ENCODE measurements around the gene NCLN.
A peak's percentile ranks its signal among the peaks of the same experiment; 100 is the strongest.
"Not testable (repeated sequence)": the region's sequence is repeated elsewhere in the genome, so short reads cannot be mapped to it uniquely, and the experiment has no call there.

Gene NCLN

GRCh38 chr19:3231288-3231687, 45.6 kb downstream of the NCLN start:
- H3K4me1 Mint-ChIP-seq, result peaks cover 1% of the 10 kb centered on the region

DNA sequence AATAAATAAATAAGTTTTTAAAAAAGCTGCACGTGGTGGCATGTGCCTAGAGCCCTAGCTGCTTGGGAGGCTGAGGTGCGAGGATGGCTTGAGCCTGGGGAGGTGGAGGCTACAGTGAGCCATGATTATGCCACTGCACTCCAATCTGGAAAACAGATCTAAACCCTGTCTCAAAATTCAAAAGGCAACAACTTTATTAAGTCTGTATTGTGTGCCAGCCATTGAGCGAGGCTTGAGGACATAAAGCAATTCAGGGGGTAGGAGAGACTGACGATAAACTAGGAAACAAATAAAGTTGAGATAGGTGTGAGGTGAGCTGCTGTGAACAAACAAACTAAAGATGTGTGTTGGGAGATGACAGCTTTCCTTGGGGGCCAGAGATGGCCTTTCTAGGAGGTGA, 47.4 kb downstream of the NCLN start:
- DNase-seq (no peak), ATAC-seq (no peak)
- peaks cover 19% of the 10 kb centered on the region for H3K27me3 Mint-ChIP-seq
- no peaks in the 10 kb centered on the region for H3K4me1 Mint-ChIP-seq
- H3K27ac Mint-ChIP-seq, result no peak overlapping the region
- no peaks in the 10 kb centered on the region for H3K36me3 Mint-ChIP-seq (ENCODE audit: low read depth)
- no peak overlapping the region for H3K4me3 Mint-ChIP-seq
- no peaks in the 10 kb centered on the region for H3K9me3 Mint-ChIP-seq

More at GRCh38 chr19:3231288-3231687, 45.6 kb downstream of the NCLN start:
- H3K36me3 Mint-ChIP-seq (ENCODE audit: low read depth), result no peaks in the 10 kb centered on the region
- DNase-seq (no peak), ATAC-seq (no peak)
- no peaks in the 10 kb centered on the region for H3K9me3 Mint-ChIP-seq
- H3K27me3 Mint-ChIP-seq, result peaks cover 33% of the 10 kb centered on the region
- H3K4me3 Mint-ChIP-seq, result no peak overlapping the region
- H3K27ac Mint-ChIP-seq, result no peak overlapping the region

- no peak overlapping the region for H3K27ac Mint-ChIP-seq
- H3K27me3 Mint-ChIP-seq, result peaks cover 18% of the 10 kb centered on the region
- no peaks in the 10 kb centered on the region for H3K9me3 Mint-ChIP-seq
- H3K36me3 Mint-ChIP-seq (ENCODE audit: low read depth), result no peaks in the 10 kb centered on the region
- H3K4me1 Mint-ChIP-seq, result no peaks in the 10 kb centered on the region
- no peak overlapping the region for H3K4me3 Mint-ChIP-seq
- DNase-seq, result no peak
- ATAC-seq, result no peak
These were observed 48.1 kb downstream of the NCLN start for GRCh38 chr19:3233831-3234230.

DNA sequence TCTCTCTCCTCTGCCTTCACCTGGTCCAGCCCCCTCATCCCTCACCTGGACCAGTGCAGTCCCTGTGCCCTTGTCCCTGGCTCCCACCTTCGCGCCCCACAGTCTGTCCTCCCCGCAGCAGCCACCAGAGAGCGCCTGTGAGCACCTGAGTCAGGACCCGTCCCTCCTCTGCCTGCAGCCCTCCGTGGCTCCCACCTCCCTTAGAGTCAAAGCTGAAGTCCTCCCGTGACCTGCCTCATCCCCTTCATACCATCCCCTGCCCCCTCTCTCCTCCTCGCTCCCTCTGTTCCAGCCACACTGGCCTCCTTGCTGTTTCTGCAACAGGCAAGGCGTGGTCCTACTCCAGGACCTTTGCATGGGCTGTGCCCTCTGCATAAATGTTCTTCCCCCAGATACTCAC, 49.1 kb downstream of the NCLN start:
- ATAC-seq, result no peak
- Mint-ChIP-seq H3K4me1 (no peaks in the 10 kb centered on the region), H3K36me3 (ENCODE audit: low read depth) (no peaks in the 10 kb centered on the region), H3K27ac (peak overlapping the region; percentile 44), H3K9me3 (no peaks in the 10 kb centered on the region), H3K27me3 (peaks cover 16% of the 10 kb centered on the region), H3K4me3 (no peak overlapping the region)
- peak; percentile 50 for DNase-seq

GRCh38 chr19:3235604-3236003, 49.9 kb downstream of the NCLN start:
- not testable (repeated sequence) for H3K9me3 Mint-ChIP-seq; H3K27ac Mint-ChIP-seq; H3K36me3 Mint-ChIP-seq (ENCODE audit: low read depth); ATAC-seq; DNase-seq; H3K4me1 Mint-ChIP-seq; H3K4me3 Mint-ChIP-seq
- peaks cover 16% of the 10 kb centered on the region for H3K27me3 Mint-ChIP-seq

- Mint-ChIP-seq H3K4me1 (no peaks in the 10 kb centered on the region), H3K27ac (no peak overlapping the region), H3K27me3 (peaks cover 18% of the 10 kb centered on the region), H3K9me3 (no peaks in the 10 kb centered on the region), H3K36me3 (ENCODE audit: low read depth) (no peaks in the 10 kb centered on the region), H3K4me3 (no peak overlapping the region)
- DNase-seq (no peak), ATAC-seq (no peak)
These were observed 50.5 kb downstream of the NCLN start for GRCh38 chr19:3236272-3236671.

- DNase-seq (no peak), ATAC-seq (no peak)
- Mint-ChIP-seq H3K9me3 (no peaks in the 10 kb centered on the region), H3K4me3 (no peak overlapping the region), H3K36me3 (ENCODE audit: low read depth) (no peaks in the 10 kb centered on the region), H3K4me1 (no peaks in the 10 kb centered on the region), H3K27ac (no peak overlapping the region), H3K27me3 (peaks cover 14% of the 10 kb centered on the region)
These were observed 52.4 kb downstream of the NCLN start for GRCh38 chr19:3238066-3238561.

DNA sequence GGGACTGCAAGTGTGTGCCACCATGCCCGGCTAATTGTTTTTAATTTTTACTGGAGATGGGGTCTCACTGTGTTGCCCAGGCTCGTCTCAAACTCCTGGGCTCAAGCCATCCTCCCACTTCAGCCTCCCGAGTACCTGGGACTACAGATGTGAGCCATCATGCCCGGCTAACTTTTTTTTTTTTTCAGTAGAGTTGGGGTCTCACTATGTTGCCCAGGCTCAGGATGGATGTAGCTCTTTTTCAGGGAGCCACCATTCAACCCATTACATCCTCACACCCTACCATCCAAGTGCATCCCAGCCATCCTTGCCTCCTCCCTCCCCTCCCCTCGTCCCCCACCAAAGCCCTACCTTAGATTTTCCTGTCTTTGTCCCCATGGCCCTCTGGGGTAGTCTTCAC, 53.6 kb downstream of the NCLN start:
- DNase-seq, result no peak
- H3K27ac Mint-ChIP-seq, result no peak overlapping the region

GRCh38 chr19:3243819-3244700, 58.3 kb downstream of the NCLN start:
- no peaks in the 10 kb centered on the region for H3K9me3 Mint-ChIP-seq
- no peak overlapping the region for H3K4me3 Mint-ChIP-seq
- H3K27me3 Mint-ChIP-seq, result peaks cover 3% of the 10 kb centered on the region
- no peaks in the 10 kb centered on the region for H3K4me1 Mint-ChIP-seq
- no peak for ATAC-seq
- H3K27ac Mint-ChIP-seq, result no peak overlapping the region
- H3K36me3 Mint-ChIP-seq (ENCODE audit: low read depth), result no peaks in the 10 kb centered on the region
- peak; percentile 59 for DNase-seq

More for the DNA sequence above, 53.6 kb downstream of the NCLN start:
- Mint-ChIP-seq H3K36me3 (ENCODE audit: low read depth) (no peaks in the 10 kb centered on the region), H3K4me3 (no peak overlapping the region), H3K9me3 (no peaks in the 10 kb centered on the region), H3K27me3 (peaks cover 8% of the 10 kb centered on the region), H3K4me1 (no peaks in the 10 kb centered on the region)
- ATAC-seq, result no peak

GRCh38 chr19:3245050-3245449, 59.3 kb downstream of the NCLN start:
- Mint-ChIP-seq H3K4me1 (no peaks in the 10 kb centered on the region), H3K9me3 (no peaks in the 10 kb centered on the region), H3K36me3 (ENCODE audit: low read depth) (no peaks in the 10 kb centered on the region), H3K27me3 (peaks cover 6% of the 10 kb centered on the region), H3K4me3 (no peak overlapping the region), H3K27ac (no peak overlapping the region)
- ATAC-seq (no peak), DNase-seq (no peak)

GRCh38 chr19:3248728-3249326, 63.1 kb downstream of the NCLN start:
- Mint-ChIP-seq H3K27ac (no peak overlapping the region), H3K9me3 (peaks cover 13% of the 10 kb centered on the region), H3K36me3 (ENCODE audit: low read depth) (no peaks in the 10 kb centered on the region), H3K4me1 (no peaks in the 10 kb centered on the region), H3K4me3 (no peak overlapping the region), H3K27me3 (peaks cover 14% of the 10 kb centered on the region)
- DNase-seq, result no peak
- ATAC-seq, result no peak

DNA sequence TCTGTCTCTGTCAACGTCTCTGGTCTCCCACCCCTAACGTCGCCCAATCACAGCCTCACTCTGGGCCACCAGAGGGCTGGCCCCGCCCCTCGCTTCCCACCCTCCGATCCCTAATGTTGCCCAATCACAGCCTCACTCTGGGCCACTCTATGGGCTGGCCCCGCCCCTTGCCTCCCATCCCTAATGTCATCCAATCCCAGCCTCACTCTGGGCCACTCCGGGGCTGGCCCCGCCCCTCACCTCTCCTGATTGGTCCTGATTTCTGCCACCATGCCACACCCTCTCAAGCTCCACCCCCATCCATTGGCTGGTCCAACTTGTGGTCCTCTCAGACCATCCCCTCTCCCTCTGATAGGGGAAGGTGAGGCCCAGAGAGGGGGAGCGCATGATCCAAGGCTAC, 63.7 kb downstream of the NCLN start:
- Mint-ChIP-seq H3K4me1 (no peaks in the 10 kb centered on the region), H3K27ac (no peak overlapping the region), H3K36me3 (ENCODE audit: low read depth) (no peaks in the 10 kb centered on the region), H3K4me3 (no peak overlapping the region), H3K27me3 (peaks cover 14% of the 10 kb centered on the region), H3K9me3 (peaks cover 17% of the 10 kb centered on the region)
- DNase-seq (peak; percentile 13), ATAC-seq (peak; percentile 33)

DNA sequence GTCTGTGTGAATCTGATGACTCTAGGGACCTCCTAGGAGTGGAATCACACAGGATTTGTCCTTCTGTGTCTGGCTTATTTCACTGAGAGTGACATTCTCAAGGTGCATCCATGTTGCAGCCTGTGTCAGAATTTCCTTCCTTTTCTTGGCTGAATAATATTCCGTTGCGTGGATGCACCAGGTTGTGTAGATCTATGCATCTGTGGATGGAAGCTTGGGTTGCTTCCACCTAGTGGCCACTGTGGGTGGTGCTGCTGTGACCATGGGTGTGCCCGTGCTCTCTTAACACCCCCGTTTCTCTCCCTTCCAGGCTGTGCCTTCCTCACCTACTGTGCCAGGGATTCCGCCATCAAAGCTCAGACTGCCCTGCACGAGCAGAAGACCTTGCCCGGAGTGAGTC, 64.9 kb downstream of the NCLN start:
- Mint-ChIP-seq H3K27ac (no peak overlapping the region), H3K9me3 (peaks cover 22% of the 10 kb centered on the region), H3K36me3 (ENCODE audit: low read depth) (no peaks in the 10 kb centered on the region), H3K27me3 (peaks cover 23% of the 10 kb centered on the region), H3K4me1 (no peaks in the 10 kb centered on the region), H3K4me3 (no peak overlapping the region)
- DNase-seq, result peak; percentile 57
- peak; percentile 57 for ATAC-seq

- Mint-ChIP-seq H3K36me3 (ENCODE audit: low read depth) (no peaks in the 10 kb centered on the region), H3K27me3 (peaks cover 23% of the 10 kb centered on the region), H3K4me1 (no peaks in the 10 kb centered on the region), H3K9me3 (peaks cover 22% of the 10 kb centered on the region), H3K4me3 (no peak overlapping the region), H3K27ac (no peak overlapping the region)
- DNase-seq (no peak), ATAC-seq (no peak)
These were observed 65.5 kb downstream of the NCLN start for GRCh38 chr19:3251229-3251628.

DNA sequence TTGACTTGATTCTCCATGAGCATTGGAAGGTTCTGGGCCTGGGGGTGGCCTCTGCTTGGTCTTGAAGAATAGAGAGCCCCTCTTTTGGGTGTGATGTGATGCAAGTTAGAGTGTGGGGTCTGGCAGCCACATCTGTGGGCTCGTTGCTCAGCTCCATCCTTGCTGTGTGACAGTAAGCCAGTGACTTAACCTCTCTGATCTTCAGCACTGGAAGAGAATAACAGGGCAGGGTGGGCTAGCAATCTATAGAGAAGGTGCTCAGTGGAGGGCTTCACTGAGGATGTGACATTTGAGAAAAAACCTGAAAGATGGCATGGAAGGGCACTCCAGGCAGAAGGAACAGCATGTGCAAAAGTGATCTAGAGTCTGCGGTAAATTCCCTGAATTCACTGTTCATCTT, 66.9 kb downstream of the NCLN start:
- DNase-seq (no peak), ATAC-seq (no peak)
- Mint-ChIP-seq H3K4me3 (no peak overlapping the region), H3K36me3 (ENCODE audit: low read depth) (no peaks in the 10 kb centered on the region), H3K9me3 (peaks cover 22% of the 10 kb centered on the region), H3K27me3 (peaks cover 28% of the 10 kb centered on the region), H3K27ac (no peak overlapping the region), H3K4me1 (no peaks in the 10 kb centered on the region)
